Erythroblast (primary cell): ENCODE results near the gene ZBTB7A.
A peak's percentile ranks its signal among the peaks of the same experiment; 100 is the strongest.

Source experiments
- DNase-seq, 2 experiments: peaks; one replicate each; lab custom pipeline; 2025; lab: John Stamatoyannopoulos, UW
- GATA1 ChIP-seq: IDR thresholded peaks from 2 replicates; pipeline ENCODE4 v1.6.1; 2011; ENCODE audit warnings: low read depth, mild to moderate bottlenecking, control low read depth, low read length, moderate library complexity
- POLR2A ChIP-seq: IDR thresholded peaks from 2 replicates; pipeline ENCODE4 v1.6.1; 2011; ENCODE audit warnings: mild to moderate bottlenecking, low read length

ZBTB7A gene

GRCh38 chr19:4035582-4035981 lies 31.1 kb downstream of the ZBTB7A start:
- peak in 1 of 2 experiments; percentile 42 for DNase-seq
- no peak for TF ChIP-seq GATA1
- TF ChIP-seq POLR2A = no peak

- TF ChIP-seq POLR2A = no peak
- no peak for TF ChIP-seq GATA1
- DNase-seq = no peak
Measured at GRCh38 chr19:4035018-4035566, 31.6 kb downstream of the ZBTB7A start.

- no peak for DNase-seq
- no peak for TF ChIP-seq GATA1
- no peak for TF ChIP-seq POLR2A
Measured at GRCh38 chr19:4034048-4035017, 32.4 kb downstream of the ZBTB7A start.

GRCh38 chr19:4033028-4033956 lies 33.4 kb downstream of the ZBTB7A start:
- peak; percentile 2 for TF ChIP-seq POLR2A
- no peak for TF ChIP-seq GATA1
- DNase-seq = no peak

GRCh38 chr19:4032436-4032835 lies 34.3 kb downstream of the ZBTB7A start:
- no peak for TF ChIP-seq GATA1
- DNase-seq = no peak

GRCh38 chr19:4031420-4031819 lies 35.3 kb downstream of the ZBTB7A start:
- no peak for DNase-seq
- TF ChIP-seq GATA1 = no peak
- no peak for TF ChIP-seq POLR2A

GRCh38 chr19:4030981-4031380 lies 35.7 kb downstream of the ZBTB7A start:
- no peak for TF ChIP-seq POLR2A
- no peak for TF ChIP-seq GATA1
- DNase-seq = no peak

- TF ChIP-seq GATA1 = no peak
- DNase-seq = no peak
Measured at GRCh38 chr19:4030552-4030951, 36.1 kb downstream of the ZBTB7A start.

GRCh38 chr19:4029247-4029614 lies 37.5 kb downstream of the ZBTB7A start:
- no peak for DNase-seq
- TF ChIP-seq GATA1 (no peak), POLR2A (no peak)

GRCh38 chr19:4028334-4029246 lies 38.1 kb downstream of the ZBTB7A start:
- no peak for DNase-seq
- TF ChIP-seq POLR2A (no peak), GATA1 (no peak)

- TF ChIP-seq POLR2A (no peak), GATA1 (no peak)
- DNase-seq = no peak
Measured at GRCh38 chr19:4027146-4027545, 39.6 kb downstream of the ZBTB7A start.

GRCh38 chr19:4025317-4025716 lies 41.4 kb downstream of the ZBTB7A start:
- no peak for DNase-seq
- TF ChIP-seq GATA1 (no peak), POLR2A (no peak)
